ENCODE measurements around the gene ZNF618.

- no peak for TF ChIP-seq EZH2 (IDR thresholded peaks at IDR 0.05; ENCODE audit: insufficient read depth, poor library complexity, severe bottlenecking)
- TF ChIP-seq EZH2phosphoT487 (IDR thresholded peaks at IDR 0.05; ENCODE audit: insufficient read depth, low read depth) = no peak
Observed at GRCh38 chr9:114094971-114095370, 218.9 kb downstream of the ZNF618 start.
